T-helper 2 cell treated with Interferon-gamma antibody and Interleukin-4, amounts not matched to agents 5 μg/mL and 100 μg/mL, for 36 hours (primary cell): ENCODE measurements around the gene CACNA1A.

Source experiments
- DNase-seq: peaks from one replicate; pipeline ENCODE4 v3.0.0; 2021; ENCODE audit warnings: low spot score
- H3K27ac Mint-ChIP-seq: one replicate; pipeline ENCODE4 v1.8.0; 2021; ENCODE audit warnings: mild to moderate bottlenecking, mixed read lengths
- H3K27me3 Mint-ChIP-seq: one replicate; pipeline ENCODE4 v1.8.0; 2021; ENCODE audit warnings: low read depth, mixed read lengths
- H3K36me3 Mint-ChIP-seq: one replicate; pipeline ENCODE4 v1.8.0; 2021; ENCODE audit warnings: low read depth, mixed read lengths
- H3K4me1 Mint-ChIP-seq: one replicate; pipeline ENCODE4 v1.8.0; 2021; ENCODE audit warnings: low read depth, mixed read lengths
- H3K4me3 Mint-ChIP-seq: one replicate; pipeline ENCODE4 v1.8.0; 2022; ENCODE audit warnings: mild to moderate bottlenecking, moderate library complexity, mixed read lengths
- H3K9me3 Mint-ChIP-seq: one replicate; pipeline ENCODE4 v1.8.0; 2021; ENCODE audit warnings: mixed read lengths

CACNA1A gene

GRCh38 chr19:13314761-13315160, 191.5 kb downstream of the CACNA1A start:
- DNase-seq, result no peak
- Mint-ChIP-seq H3K4me3 (no peak overlapping the region), H3K4me1 (no peaks in the 10 kb centered on the region), H3K36me3 (no peaks in the 10 kb centered on the region), H3K27me3 (no peaks in the 10 kb centered on the region), H3K9me3 (no peaks in the 10 kb centered on the region), H3K27ac (no peak overlapping the region)

- Mint-ChIP-seq H3K27ac (no peak overlapping the region), H3K9me3 (no peaks in the 10 kb centered on the region), H3K36me3 (no peaks in the 10 kb centered on the region), H3K4me1 (no peaks in the 10 kb centered on the region), H3K27me3 (no peaks in the 10 kb centered on the region), H3K4me3 (no peak overlapping the region)
- DNase-seq, result no peak
Observed at GRCh38 chr19:13313875-13314274, 192.4 kb downstream of the CACNA1A start.

- Mint-ChIP-seq H3K27me3 (no peaks in the 10 kb centered on the region), H3K36me3 (no peaks in the 10 kb centered on the region), H3K4me1 (no peaks in the 10 kb centered on the region), H3K9me3 (no peaks in the 10 kb centered on the region), H3K27ac (no peak overlapping the region), H3K4me3 (no peak overlapping the region)
- DNase-seq, result no peak
Observed at GRCh38 chr19:13309864-13310263, 196.4 kb downstream of the CACNA1A start.

- Mint-ChIP-seq H3K9me3 (no peaks in the 10 kb centered on the region), H3K27me3 (peaks cover 11% of the 10 kb centered on the region)
Observed at GRCh38 chr19:13303381-13304129, 202.7 kb downstream of the CACNA1A start.

GRCh38 chr19:13302526-13303270, 203.6 kb downstream of the CACNA1A start:
- Mint-ChIP-seq H3K9me3 (no peaks in the 10 kb centered on the region), H3K36me3 (no peaks in the 10 kb centered on the region), H3K27ac (no peak overlapping the region), H3K4me3 (no peak overlapping the region), H3K4me1 (no peaks in the 10 kb centered on the region), H3K27me3 (peaks cover 11% of the 10 kb centered on the region)
- DNase-seq, result no peak

More at GRCh38 chr19:13303381-13304129, 202.7 kb downstream of the CACNA1A start:
- DNase-seq, result no peak
- Mint-ChIP-seq H3K4me3 (no peak overlapping the region), H3K4me1 (no peaks in the 10 kb centered on the region), H3K27ac (no peak overlapping the region), H3K36me3 (no peaks in the 10 kb centered on the region)

GRCh38 chr19:13301627-13302334, 204.5 kb downstream of the CACNA1A start:
- no peaks in the 10 kb centered on the region for H3K36me3 Mint-ChIP-seq
- H3K9me3 Mint-ChIP-seq, result no peaks in the 10 kb centered on the region
- no peak for DNase-seq
- H3K27ac Mint-ChIP-seq, result no peak overlapping the region
- H3K4me3 Mint-ChIP-seq, result no peak overlapping the region
- H3K27me3 Mint-ChIP-seq, result peaks cover 13% of the 10 kb centered on the region
- no peaks in the 10 kb centered on the region for H3K4me1 Mint-ChIP-seq

- no peaks in the 10 kb centered on the region for H3K9me3 Mint-ChIP-seq
- H3K27ac Mint-ChIP-seq, result no peak overlapping the region
- peaks cover 17% of the 10 kb centered on the region for H3K27me3 Mint-ChIP-seq
- H3K4me1 Mint-ChIP-seq, result no peaks in the 10 kb centered on the region
- H3K4me3 Mint-ChIP-seq, result no peak overlapping the region
- DNase-seq, result no peak
- no peaks in the 10 kb centered on the region for H3K36me3 Mint-ChIP-seq
Observed at GRCh38 chr19:13300421-13301030, 205.8 kb downstream of the CACNA1A start.

GRCh38 chr19:13299838-13300237, 206.4 kb downstream of the CACNA1A start:
- H3K27ac Mint-ChIP-seq, result no peak overlapping the region
- H3K27me3 Mint-ChIP-seq, result peaks cover 18% of the 10 kb centered on the region
- no peak overlapping the region for H3K4me3 Mint-ChIP-seq
- H3K4me1 Mint-ChIP-seq, result no peaks in the 10 kb centered on the region
- H3K9me3 Mint-ChIP-seq, result no peaks in the 10 kb centered on the region
- DNase-seq, result no peak
- no peaks in the 10 kb centered on the region for H3K36me3 Mint-ChIP-seq

- H3K27ac Mint-ChIP-seq, result no peak overlapping the region
- no peak overlapping the region for H3K4me3 Mint-ChIP-seq
- H3K27me3 Mint-ChIP-seq, result peaks cover 20% of the 10 kb centered on the region
- H3K36me3 Mint-ChIP-seq, result no peaks in the 10 kb centered on the region
- DNase-seq, result no peak
- no peaks in the 10 kb centered on the region for H3K4me1 Mint-ChIP-seq
- H3K9me3 Mint-ChIP-seq, result no peaks in the 10 kb centered on the region
Observed at GRCh38 chr19:13298565-13299481, 207.5 kb downstream of the CACNA1A start.

GRCh38 chr19:13297023-13297422, 209.3 kb downstream of the CACNA1A start:
- Mint-ChIP-seq H3K4me1 (no peaks in the 10 kb centered on the region), H3K4me3 (no peak overlapping the region), H3K36me3 (no peaks in the 10 kb centered on the region), H3K27ac (no peak overlapping the region), H3K9me3 (no peaks in the 10 kb centered on the region), H3K27me3 (peaks cover 20% of the 10 kb centered on the region)
- no peak for DNase-seq

- Mint-ChIP-seq H3K4me3 (no peak overlapping the region), H3K27ac (no peak overlapping the region), H3K4me1 (no peaks in the 10 kb centered on the region), H3K27me3 (peaks cover 16% of the 10 kb centered on the region), H3K9me3 (no peaks in the 10 kb centered on the region), H3K36me3 (no peaks in the 10 kb centered on the region)
- DNase-seq, result no peak
Observed at GRCh38 chr19:13294812-13295567, 211.3 kb downstream of the CACNA1A start.

GRCh38 chr19:13291913-13292312, 214.4 kb downstream of the CACNA1A start:
- Mint-ChIP-seq H3K27ac (no peak overlapping the region), H3K4me3 (no peak overlapping the region)

More at GRCh38 chr19:13291913-13292312, 214.4 kb downstream of the CACNA1A start:
- Mint-ChIP-seq H3K9me3 (no peaks in the 10 kb centered on the region), H3K4me1 (no peaks in the 10 kb centered on the region), H3K36me3 (no peaks in the 10 kb centered on the region), H3K27me3 (peaks cover 7% of the 10 kb centered on the region)
- no peak for DNase-seq
